ENCODE results near the gene C2CD4C. TPM values are rescaled to one million over a fixed set of nuclear protein-coding genes. Genes with fewer than 3 reads are reported as not detected.
"Not testable (repeated sequence)": the region's sequence is repeated elsewhere in the genome, so short reads cannot be mapped to it uniquely, and the experiment has no call there.

Gene C2CD4C
- total RNA-seq, 1 experiment from 2014 or later: 1.8 TPM

DNA sequence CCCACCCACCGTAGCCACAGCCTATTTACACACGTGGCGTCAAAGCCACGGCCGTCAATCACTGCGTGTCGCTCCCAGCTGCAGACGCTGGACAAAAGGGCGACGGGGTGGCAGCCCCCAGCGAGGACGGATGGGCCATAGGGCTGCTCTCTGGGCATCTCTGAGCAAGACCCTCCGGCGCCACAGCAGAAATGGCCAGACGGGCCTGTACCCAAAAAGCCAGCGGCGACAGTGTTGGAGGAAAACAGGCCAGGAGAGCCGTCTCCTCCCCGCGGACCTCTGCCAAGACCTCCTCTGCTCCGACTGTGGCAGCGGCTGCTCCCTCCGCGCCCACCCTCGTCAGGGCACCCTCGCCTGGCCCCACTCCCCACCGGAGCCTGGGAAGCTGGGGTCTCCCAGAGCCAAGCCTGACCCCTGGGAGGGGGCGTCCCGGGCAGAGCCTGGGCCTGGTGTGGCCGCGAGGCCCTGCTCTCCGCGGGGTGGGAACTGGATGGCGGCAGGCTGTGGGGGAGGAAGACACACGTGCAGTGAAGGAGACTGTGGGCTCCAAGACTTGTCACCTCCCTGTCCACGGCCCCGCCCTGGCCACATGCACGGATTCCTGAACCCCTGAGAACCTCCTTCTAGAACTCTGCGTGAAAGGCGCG is 2.7 kb downstream of the C2CD4C start:
- in situ Hi-C loops (cut with HindIII; ENCODE audit: low pct_unique_long_range_greater_than_20kb, low sequenced_read_pairs): no loop called here
- DNase-seq (ENCODE audit: low read depth): no peak

DNA sequence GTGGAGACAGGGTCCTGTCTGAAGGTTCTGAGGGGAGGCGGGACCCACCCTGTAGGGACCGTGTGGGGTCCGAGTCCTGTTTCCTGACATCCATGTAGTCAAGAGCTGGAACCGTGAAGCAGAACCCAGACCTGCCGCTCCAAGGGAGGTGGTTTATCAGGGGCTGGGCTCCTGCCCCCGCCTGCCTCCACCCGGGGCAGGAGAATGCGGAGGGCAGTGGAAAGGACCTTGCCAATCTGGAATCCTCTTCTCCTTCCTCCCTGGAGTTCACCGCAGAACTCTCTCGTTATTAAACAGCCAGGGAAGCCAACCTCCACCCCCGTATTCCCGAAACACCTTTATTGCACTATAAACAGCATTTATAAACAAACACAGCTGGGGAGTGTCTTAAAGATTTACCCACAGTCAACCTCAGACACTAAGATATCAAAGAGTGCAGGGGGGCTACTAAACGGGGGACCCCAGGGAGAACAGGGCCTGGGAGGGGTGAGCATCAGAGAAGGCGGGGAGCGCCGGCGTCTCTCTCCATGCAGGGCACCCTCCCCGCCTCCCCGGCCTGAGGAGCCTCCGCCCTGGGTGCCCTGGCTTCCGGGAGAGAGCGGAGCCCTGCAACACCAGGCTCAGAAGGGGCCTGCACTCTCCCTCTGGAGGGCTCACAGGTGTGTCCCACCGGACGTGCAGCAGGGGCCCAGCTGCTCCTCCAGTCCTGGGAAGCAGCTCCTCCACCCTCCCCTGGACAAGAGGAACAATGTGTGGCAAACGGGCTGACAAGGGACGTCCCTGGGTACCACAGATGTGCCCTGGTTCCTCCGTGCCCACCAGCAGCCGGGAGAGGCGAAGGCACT is 3.6 kb downstream of the C2CD4C start:
- in situ Hi-C loops (cut with HindIII; ENCODE audit: low pct_unique_long_range_greater_than_20kb, low sequenced_read_pairs): no loop called here
- no peak for DNase-seq (ENCODE audit: low read depth)

DNA sequence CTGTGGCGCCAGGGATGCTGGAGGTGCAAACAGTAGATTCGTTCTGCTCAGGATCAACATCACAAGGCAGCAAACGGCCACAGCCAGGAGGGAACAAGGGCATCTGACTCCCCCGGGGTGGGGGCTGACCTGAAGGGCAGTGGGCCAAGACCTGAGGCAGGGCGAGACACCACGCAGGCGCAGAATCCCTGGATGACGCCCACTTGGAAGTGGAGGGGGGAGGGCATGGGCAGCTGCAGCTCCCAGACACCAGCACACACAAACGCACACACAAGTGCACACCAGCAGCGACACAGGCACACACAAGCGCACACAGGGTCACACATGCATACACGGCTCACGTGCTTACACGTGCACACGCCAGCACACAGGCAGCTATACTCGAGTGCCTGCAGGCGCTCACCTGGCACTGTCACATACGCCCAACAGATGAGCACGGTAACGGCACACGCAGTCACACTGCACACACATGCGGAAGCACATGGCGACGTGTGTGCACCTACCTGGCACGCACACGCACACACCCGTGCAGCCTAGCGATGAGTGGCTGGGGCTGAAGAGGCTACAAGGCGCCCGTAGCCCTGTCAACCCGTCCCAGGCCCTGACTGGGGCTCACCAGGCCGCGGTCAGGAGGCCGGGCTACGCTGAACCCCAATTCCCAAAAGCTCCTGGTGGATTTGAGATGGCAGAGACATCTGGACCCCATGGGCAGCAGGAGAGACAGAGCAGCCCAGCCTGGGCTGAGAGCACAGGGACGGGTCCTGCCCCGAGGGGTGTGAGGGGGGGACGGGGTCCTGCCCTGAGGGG is 5.5 kb downstream of the C2CD4C start:
- no peak for DNase-seq (ENCODE audit: low read depth)
- in situ Hi-C loops (cut with HindIII; ENCODE audit: low pct_unique_long_range_greater_than_20kb, low sequenced_read_pairs): no loop called here

DNA sequence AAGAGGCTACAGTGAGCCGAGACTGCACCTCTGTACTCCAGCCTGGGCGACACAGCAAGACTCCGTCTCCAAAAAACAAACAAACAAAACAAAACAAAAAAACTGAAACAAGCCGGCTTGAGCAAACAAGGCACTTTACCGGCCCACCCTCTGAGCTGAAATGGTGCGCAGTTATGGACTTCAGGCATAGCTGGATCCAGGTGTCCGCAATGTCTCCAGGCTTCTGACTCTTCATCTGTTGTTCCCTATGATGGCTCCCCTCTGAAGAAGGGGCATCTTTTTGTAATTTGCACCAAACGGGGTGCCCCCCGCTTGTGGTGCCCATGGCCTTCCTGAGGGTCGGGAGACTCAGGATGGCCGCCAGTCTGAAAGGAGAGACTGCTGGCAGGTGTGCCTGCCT is 6.2 kb downstream of the C2CD4C start:
- no peak for DNase-seq (ENCODE audit: low read depth)
- in situ Hi-C loops (cut with HindIII; ENCODE audit: low pct_unique_long_range_greater_than_20kb, low sequenced_read_pairs): no loop called here

DNA sequence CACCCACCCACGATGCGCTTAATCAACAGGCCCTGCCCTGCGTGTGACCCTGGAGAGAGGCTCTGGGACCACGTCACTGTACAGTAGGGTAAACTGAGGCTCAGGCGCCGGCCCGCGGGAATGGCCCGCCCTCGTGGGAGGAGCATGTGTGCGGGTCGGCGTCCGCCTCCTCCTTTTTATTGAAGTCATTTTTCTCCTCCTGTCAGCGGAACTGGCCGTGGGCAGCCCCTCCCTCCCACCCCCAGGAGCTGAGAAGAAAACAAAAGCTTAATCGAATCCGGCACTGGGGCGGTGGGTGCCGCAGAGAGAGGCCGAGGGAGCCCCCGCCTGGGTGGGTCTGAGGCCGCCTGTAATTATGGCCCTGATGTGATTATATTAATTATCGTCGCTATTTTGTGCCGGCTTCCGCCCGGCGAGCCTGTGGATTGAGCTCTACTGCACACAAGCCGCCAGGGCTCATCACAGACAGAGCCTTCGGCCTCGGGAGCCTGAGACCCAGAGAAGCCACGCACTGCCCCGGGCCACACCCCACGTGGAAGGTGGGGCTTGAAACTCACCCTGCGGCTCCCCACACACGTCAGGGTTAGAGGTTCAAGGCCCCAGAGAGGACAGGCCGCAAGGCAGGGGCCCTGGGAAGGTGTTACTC is 7.0 kb downstream of the C2CD4C start:
- DNase-seq (ENCODE audit: low read depth): no peak
- in situ Hi-C loops (cut with HindIII; ENCODE audit: low pct_unique_long_range_greater_than_20kb, low sequenced_read_pairs): no loop called here

DNA sequence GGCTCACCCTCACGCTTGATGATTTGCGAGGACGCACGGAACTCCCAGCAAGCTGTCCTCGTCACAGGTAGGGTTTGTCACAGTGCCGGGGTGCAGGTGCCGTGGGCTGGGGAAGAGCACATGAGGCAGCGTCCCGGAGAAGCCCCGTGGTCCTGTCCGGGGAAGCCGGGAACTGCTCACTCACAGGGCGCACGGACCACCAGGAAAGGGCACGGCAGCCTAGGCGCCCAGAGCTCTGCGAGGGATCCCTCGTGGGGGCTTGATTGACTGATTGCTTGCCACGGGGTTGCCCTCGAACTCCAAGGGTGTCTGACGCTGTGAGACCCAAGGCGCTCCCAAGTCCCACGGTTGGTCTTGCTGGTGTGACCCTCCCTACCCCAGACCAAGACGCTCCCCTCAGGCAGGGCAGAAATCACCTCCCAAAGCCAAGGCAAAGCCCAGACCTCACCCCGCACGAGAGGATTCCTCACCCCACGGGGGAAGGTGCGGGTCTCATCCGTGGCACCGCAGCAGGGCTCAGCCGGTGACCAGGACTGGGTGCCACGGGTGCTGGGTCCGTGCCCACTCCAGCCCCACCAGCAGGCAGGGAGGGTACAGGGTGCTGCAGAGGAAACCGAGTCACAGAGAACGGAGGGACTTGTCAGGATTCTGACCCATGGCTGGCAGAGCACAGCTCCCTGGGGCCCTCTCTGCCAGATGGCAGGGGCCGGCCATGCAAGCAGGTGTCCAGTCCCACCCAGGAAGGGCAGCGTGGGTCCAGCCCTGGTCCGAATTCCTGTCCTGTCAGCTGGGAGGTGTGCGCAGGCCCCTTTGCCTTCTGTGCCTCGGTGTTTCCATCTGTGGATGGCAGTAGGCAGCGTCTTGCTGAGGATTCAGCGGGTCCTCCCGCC is 7.7 kb downstream of the C2CD4C start:
- DNase-seq (ENCODE audit: low read depth): no peak
- in situ Hi-C loops (cut with HindIII; ENCODE audit: low pct_unique_long_range_greater_than_20kb, low sequenced_read_pairs): no loop called here

DNA sequence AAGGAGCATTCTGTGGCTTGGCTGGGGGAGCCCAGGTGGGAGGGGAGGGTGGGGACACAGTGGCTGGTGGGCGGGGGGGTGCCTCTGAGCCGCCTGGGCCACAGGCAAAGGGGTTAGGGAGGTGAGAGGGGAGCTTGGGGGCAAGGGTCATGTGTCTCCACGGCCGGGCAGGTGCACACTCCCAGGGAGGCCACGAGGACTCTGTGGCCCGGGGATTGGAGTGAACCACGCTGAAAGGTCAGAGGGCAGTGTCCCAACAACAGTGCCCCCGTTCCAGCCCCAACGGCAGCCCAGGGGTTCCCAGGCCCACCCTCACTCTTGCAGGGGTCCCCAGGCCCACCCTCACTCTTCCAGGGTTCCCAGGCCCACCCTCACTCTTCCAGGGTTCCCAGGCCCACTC is 9.6 kb downstream of the C2CD4C start:
- in situ Hi-C loops (cut with HindIII; ENCODE audit: low pct_unique_long_range_greater_than_20kb, low sequenced_read_pairs): no loop called here
- DNase-seq (ENCODE audit: low read depth): no peak

DNA sequence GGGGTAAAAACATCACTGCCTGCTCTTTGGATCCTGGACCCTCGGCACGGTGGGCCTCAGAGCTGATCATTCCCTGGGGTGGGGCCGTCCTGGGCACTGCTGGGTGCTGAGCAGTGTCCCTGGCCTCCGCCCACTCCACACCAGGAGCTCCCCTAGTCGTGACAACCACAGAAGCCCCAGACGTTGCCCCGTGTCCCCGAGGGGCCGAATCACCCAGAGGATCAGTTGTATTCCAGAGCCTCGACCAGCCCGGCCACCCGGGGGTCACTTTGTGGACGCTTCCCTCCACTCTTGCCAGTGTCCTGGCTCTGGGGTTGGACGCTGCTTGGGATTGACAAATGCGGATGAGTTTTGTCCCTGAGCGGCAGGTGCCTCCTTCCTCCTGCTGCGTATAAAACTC is 10.2 kb downstream of the C2CD4C start:
- in situ Hi-C loops (cut with HindIII; ENCODE audit: low pct_unique_long_range_greater_than_20kb, low sequenced_read_pairs): no loop called here
- DNase-seq (ENCODE audit: low read depth): no peak

DNA sequence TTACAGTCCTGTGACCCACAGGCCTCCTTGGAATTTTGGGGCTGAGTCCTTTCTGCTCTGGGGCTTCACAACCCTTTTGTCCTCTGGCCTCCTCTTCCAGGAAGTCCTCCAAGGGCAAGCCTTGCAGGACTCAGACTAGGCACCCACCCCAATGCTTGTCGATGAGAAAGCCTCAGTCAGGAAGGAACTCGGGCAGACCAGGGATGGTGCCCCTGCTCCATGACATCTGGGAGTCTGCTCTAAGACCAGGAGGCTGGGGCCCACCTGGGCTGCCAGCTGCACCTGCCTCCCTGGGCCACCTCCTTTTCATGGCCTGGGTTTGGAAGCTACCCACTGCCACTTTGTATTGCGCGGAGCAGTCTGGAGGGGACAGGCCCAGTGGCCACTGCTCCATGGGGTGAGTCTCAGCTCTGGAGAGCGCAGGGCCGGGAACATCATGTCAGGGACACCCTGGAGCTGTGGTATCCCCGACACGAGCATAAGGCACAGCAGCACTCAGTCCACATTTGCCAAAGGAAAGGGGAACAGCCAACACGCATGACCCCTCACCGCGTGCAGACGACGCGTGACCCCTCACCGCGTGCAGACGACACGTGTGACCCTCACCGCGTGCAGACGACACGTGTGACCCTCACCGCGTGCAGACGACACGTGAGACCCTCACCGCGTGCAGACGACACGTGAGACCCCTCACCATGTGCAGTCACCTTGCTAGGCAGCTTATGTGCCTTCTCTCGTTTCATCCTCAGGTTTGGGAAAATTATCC is 10.8 kb downstream of the C2CD4C start:
- in situ Hi-C loops (cut with HindIII; ENCODE audit: low pct_unique_long_range_greater_than_20kb, low sequenced_read_pairs): no loop called here
- DNase-seq (ENCODE audit: low read depth): no peak

DNA sequence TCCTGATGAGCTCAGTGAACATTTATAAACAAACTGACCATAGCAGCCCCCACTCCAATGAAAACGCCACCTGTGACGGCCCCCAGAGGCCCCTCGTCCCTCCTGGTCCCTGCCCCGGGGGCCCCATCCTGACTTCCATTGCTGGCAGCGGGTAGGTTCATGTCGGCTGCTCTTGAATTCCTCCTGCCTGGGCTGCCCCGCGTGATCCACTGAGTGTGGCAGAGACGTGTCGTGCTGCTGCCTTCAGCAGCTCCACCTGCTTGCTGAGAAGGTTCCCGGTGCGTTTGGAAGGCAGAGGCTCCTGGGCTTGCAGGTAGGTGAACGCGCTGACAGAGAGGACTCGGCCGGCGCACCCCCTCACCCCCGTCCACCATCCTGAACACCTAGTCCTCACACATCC is 11.6 kb downstream of the C2CD4C start:
- no peak for DNase-seq (ENCODE audit: low read depth)
- in situ Hi-C loops (cut with HindIII; ENCODE audit: low pct_unique_long_range_greater_than_20kb, low sequenced_read_pairs): no loop called here

DNA sequence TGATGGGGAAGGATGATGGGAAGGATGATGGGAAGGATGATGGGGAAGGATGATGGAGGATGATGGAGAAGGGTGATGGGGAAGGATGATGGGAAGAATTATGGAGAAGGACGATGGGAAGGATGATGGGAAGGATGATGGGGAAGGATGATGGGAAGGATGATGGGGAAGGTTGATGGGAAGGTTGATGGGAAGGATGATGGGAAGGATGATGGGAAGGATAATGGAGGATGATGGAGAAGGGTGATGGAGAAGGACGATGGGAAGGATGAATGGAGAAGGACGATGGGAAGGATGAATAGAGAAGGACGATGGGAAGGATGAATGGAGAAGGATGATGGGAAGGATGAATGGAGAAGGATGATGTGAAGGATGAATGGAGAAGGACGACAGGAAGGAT is 13.5 kb downstream of the C2CD4C start:
- no peak for DNase-seq (ENCODE audit: low read depth)
- in situ Hi-C loops (cut with HindIII; ENCODE audit: low pct_unique_long_range_greater_than_20kb, low sequenced_read_pairs): no loop called here

DNA sequence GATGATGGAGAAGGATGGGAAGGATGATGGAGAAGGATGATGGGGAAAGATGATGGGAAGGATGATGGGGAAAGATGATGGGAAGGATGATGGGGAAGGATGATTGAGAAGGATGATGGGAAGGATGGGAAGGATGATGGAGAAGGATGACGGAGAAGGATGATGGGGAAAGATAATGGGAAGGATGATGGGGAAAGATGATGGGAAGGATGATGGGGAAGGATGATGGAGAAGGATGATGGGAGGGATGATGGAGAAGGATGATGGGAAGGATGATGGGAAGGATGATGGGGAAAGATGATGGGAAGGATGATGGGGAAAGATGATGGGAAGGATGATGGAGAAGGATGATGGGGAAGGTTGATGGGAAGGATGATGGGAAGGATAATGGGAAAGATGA is 14.1 kb downstream of the C2CD4C start:
- in situ Hi-C loops (cut with HindIII; ENCODE audit: low pct_unique_long_range_greater_than_20kb, low sequenced_read_pairs); DNase-seq (ENCODE audit: low read depth): not testable (repeated sequence)

DNA sequence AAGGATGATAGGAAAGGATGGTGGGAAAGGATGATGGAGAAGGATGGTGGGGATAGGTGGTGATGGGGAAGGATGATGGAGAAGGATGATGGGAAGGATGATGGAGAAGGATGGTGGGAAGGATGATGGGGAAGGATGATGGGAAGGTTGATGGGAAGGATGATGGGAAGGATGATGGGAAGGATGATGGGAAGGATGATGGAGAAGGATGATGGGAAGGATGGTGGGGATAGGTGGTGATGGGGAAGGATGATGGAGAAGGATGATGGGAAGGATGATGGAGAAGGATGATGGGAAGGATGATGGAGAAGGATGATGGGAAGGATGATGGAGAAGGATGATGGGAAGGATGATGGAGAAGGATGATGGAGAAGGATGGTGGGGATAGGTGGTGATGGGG is 15.4 kb downstream of the C2CD4C start:
- in situ Hi-C loops (cut with HindIII; ENCODE audit: low pct_unique_long_range_greater_than_20kb, low sequenced_read_pairs); DNase-seq (ENCODE audit: low read depth): not testable (repeated sequence)

DNA sequence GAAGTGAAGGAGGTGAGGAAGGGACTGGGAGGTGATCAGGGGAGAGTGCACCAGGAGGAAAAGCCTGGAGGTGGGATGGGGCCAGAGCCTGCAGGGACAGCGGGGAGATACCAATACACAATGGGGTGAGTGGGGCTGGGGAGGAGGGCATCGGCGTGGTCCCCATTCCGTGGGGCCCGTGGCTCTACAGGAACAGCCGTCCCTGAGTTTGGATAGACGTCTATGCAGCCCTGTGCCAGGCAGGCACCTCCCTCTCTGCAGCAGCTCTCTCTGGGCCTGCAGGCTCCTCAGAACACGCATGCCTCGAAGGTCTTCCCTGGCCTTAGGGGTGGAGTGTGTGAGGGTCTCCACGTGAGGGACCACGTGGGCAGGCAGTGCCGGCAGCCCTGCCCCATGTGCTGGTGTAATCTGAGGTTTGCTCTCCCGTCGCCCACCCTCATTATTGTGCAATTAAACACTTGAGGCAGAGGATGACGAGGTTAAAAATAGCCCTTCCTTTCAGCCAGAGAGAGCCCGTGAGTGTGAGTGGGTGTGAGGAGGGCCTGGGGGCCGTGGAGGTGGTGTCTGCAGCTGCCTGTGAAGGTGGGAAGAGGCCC is 16.5 kb downstream of the C2CD4C start:
- DNase-seq (ENCODE audit: low read depth): no peak

DNA sequence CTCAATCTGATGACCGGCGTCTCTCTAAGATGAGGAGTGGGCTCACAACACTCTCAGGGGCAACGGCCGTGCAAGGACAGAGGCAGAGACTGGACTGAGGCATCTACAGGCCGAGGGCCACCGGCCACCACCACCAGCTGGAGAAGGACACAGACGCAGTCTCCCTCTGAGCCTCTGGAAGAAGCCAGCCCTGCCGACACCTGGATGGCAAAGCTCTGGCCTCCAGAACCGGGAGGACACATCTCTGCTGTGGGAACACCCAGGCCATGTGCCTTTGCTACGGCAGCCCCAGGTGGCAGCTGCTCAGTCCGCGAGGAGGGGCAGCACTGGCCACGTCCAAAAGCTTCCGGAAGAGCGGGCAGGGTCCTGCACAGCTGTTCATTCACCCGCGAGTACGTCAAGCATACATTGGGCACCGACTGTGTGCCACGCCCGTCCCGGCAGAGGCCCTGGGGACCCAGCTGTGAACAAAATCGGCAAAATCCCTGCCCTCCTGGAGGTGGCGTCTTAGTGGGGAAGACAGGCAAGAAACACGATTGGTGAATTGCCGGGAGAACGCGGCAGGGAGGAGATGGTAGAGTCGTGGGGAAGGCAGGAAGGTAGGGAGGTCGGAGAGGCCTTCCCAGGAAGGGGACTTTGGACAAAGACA is 17.1 kb downstream of the C2CD4C start:
- no peak for DNase-seq (ENCODE audit: low read depth)
- in situ Hi-C loops (cut with HindIII; ENCODE audit: low pct_unique_long_range_greater_than_20kb, low sequenced_read_pairs): no loop called here

More for the DNA sequence above, 16.5 kb downstream of the C2CD4C start:
- in situ Hi-C loops (cut with HindIII; ENCODE audit: low pct_unique_long_range_greater_than_20kb, low sequenced_read_pairs): no loop called here

DNA sequence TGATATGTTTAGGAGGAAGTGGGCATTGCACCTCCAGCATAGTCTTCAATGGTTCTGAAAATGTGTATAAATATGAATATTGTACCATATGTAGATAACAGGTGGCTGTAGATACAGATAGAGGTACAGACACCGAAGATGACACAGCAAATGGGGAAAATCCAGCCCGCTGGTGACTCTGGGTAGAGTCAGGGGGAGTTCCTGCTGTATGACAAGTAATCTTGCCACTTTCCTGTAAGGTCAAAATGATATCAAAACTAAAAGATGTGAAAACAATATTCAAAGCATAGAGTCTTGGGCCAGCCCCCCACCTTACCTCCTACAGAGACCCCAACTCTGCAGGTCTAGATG is 17.8 kb downstream of the C2CD4C start:
- no peak for DNase-seq (ENCODE audit: low read depth)
- in situ Hi-C loops (cut with HindIII; ENCODE audit: low pct_unique_long_range_greater_than_20kb, low sequenced_read_pairs): no loop called here
